GM19397 (cell line): Measurements from ENCODE around the gene OR2T3.
"Not testable (repeated sequence)": the region's sequence is repeated elsewhere in the genome, so short reads cannot be mapped to it uniquely, and the experiment has no call there.

Experiments used
- ATAC-seq: cut with Tn5 transposase; IDR thresholded peaks from one replicate; pipeline ENCODE4 v1.9.1; 2021; ENCODE audit warnings: mild to moderate bottlenecking, moderate library complexity; ENCODE audit not compliant: unreplicated experiment

The OR2T3 gene

DNA sequence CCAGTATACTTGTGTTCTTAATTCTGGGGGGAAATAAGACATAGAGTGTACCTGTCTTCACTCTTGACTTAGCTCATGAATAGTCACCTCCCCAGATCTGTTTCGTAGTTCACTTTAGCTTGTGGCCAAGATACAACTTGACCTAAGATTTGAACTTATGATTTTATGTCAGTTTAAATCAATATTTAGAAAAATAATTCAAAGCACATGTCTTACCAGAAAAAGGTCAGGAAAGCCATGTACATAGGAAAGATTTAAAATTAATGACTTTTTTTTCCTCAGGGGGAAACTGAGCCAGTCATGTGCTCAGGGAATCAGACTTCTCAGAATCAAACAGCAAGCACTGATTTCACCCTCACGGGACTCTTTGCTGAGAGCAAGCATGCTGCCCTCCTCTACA lies at the start of gene OR2T3:
OR2T3 (plus strand) TSS at position 301 of the 400 bp plus-strand sequence; CDS start at position 301, 0 bp downstream.
- ATAC-seq: not testable (repeated sequence)

DNA sequence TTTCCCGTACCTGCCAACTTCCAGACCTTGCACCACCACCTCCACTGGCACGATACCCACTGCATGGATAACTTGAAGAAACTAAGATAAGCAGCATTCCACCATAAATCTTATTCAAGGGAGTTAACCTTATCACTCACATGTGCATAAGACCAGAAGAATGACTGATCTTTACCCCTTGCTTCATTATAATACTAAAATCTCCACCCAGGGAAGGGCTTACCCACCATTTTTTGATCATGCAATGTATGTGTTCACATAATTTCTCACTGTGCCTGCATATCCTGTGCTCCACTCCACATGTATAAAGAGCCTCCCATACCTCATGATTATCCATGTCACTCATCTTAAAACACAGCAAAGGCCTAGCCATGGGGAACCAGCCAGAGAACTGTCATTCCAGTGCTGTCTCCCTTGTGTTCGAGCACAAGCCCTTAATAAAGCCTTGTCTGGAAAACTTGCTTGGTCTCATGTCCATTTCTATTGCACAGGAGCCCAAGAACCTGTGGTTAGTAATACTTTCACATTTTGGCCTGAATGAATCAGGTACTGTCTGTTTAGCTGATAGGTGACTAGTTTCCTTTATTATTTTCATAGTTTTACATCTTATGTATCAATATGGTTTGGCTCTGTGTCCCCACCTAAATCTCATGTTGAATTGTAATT lies 45.5 kb upstream of the OR2T3 start:
- peak; percentile 36 for ATAC-seq

DNA sequence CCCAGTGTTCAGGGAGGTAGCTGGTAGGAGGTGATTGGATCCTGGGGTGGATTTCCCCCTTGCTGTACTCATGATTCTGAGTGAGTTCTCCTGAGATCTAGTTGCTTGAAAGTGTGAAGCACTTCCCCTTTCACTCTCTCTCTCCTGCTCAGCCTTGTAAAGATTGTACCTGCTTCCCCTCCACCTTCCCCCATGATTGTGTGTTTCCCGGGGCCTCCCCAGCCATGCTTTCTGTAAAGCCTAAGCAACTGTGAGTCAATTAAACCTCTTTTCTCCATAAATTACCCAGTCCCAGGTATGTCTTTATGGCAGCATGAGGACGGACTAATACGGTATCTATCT lies 45.0 kb upstream of the OR2T3 start:
- ATAC-seq: peak; percentile 98

DNA sequence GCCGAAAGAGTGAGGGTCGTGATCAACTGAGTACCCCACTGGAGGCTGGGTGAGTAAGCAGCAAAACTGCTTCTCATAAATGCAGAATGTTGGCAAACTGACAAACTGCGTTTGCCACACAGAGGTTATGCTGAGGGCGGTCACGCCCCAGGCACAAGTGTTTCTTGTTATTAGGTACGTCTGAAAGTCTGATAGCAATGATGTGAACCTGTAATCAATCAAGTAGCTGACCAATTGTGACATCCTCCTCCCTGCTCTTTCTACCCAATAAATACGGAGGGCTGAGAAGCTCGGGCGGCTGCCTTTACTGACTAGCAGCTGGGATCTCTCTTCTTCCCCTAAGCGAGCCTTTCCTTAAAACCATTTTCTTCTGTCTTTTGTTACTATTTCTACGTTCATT lies 41.5 kb upstream of the OR2T3 start:
- not testable (repeated sequence) for ATAC-seq

DNA sequence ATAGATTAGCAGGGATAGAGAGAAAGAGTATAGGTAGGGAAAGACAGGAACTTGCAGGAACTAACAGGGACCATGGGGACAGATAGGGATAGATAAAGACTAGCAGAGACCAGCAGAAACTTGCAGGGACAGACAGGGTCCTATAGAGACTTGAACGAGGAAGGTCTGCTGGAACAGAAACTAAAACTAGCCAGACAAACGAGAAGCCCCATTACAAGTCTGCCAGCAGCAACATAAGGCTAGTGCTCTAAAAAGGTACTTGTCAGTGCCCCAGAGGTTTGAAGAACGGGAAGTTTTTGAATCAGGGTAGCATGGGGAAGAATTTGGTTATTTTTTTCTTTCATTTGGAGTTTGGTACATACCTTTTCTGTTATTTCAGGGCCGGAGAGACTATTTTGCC lies 41.0 kb upstream of the OR2T3 start:
- not testable (repeated sequence) for ATAC-seq

- not testable (repeated sequence) for ATAC-seq
Measured at GRCh38 chr1:248433811-248434415, 39.2 kb upstream of the OR2T3 start.

- ATAC-seq: not testable (repeated sequence)
Measured at GRCh38 chr1:248434913-248435312, 38.2 kb upstream of the OR2T3 start.

DNA sequence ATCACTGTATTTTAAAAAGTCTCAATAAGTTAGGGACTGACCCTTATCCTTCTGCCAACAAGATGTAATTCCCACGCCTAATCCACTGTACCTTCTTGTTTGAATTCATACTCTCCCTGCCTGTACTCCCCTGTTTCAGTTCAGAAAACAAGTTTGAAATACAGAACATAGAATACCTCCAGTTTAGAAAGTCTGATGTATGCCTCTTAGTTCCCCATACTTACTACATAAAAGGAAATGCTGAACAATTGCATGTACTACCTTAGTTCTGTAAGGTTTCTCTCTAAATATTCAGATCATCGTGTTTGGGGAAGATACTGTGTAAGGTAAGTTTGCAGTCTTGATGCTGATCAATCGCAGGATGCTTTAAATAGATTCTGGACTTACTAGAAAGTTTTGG lies 36.8 kb upstream of the OR2T3 start:
- not testable (repeated sequence) for ATAC-seq

DNA sequence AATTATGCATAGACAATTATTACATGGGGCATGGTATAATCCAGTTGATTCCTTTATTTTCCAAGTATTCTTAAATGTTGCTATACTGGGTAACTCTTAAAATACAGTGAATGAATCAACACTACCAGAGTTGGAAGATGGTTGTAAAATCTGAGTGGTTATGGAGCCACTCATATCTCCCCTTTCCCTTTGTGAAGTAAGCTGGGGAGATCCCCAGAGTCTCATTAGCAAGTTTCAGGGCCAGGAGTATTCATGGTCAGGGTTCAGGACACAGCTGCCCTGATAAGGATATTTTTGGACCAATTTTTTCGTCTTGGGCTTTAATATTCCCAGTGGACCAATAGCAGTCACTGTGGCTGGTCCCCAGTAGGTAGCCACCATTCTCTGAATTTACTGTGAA lies 34.5 kb upstream of the OR2T3 start:
- not testable (repeated sequence) for ATAC-seq

- not testable (repeated sequence) for ATAC-seq
Measured at GRCh38 chr1:248439283-248439682, 33.9 kb upstream of the OR2T3 start.

DNA sequence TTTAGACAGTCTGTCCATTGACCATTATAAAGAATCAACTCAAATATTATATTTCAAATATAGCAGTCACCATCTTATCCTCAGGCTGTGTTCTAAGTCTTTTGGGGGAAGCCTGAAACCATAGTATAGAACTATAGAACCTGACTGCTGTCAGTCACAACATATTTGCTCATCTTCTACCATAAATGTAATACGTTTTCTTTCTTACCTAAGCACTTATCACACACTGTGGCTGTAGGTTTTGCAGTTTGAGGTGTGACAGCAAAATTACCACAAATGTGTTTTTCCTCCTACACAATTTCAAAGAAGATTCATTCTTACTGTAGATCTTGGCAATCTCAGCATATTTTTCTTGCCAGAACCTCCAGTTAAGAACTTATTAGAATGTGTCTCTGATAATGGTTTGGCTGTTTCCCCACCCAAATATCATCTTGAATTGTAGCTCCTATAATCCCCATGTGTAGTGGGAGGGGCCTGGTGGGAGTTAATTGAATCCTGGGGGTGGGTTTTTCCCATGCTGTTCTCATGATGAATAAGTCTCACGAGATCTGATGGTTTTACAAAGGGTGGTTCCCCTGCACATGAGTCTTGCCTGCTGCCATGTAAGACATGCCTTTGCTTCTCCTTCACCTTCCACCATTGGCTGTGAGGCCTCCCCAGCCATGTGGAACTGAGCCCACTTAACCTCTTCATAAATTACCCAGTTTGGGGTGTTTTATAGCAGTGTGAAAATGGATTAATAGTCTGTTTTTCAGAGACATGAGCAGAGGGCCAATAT lies 30.5 kb upstream of the OR2T3 start:
- ATAC-seq: not testable (repeated sequence)

- not testable (repeated sequence) for ATAC-seq
Measured at GRCh38 chr1:248444603-248445002, 28.5 kb upstream of the OR2T3 start.

DNA sequence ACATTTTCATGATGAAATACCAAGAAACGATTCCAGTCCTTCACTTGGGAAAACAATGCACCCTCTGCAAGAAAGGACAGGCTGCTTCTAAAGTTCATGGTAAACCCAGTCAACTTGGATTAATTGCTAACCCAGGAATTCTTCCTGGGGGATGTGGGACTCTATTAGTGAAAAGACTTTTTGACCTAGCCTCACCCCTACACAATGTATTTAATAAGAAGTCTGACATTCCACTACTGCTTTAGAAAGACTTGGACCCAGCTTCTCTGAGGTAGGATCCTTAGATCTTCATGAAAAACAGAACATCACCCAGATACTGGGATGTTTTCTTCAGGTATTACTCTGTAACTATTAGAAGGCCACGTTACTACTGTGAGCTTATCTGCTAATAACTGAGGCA lies 27.8 kb upstream of the OR2T3 start, which contains the start of gene OR2T2:
OR2T2 (plus strand) TSS at position 239 of the 400 bp plus-strand sequence. CDS start 7,161 bp downstream, outside the sequence.
- not testable (repeated sequence) for ATAC-seq

- ATAC-seq: peak; percentile 56
Measured at GRCh38 chr1:248448409-248449074, 24.6 kb upstream of the OR2T3 start.

DNA sequence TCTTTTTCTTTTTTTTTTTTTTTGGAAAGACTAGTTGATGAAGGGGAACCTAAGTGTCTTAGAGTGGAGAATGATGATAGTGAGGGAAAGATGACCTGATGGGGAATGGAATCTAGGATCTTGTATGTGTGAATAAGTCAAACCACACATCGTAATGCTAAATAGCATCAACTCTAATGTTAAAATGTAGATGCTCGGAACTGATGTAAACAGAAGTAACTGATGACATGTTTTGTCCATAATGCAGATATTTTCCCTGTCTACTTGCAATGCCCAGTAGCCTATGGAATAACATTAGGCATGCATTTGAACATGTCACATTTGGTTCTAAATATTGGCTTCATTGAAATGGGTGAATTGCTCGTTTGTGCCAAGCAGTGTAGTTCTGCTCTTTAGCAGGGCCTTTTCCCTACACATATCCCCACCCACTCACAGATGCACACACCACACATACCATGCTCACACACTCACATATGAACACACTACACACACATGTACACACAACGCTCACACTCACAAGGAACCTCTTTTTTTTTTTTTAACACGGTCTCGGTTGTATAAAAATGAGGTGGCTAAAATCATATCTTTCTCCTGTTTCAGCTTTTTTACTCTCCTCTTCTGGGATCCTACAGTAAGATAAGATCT lies 23.2 kb upstream of the OR2T3 start:
- ATAC-seq: peak; percentile 4

GRCh38 chr1:248450466-248451145 lies 22.5 kb upstream of the OR2T3 start:
- ATAC-seq: peak; percentile 44

DNA sequence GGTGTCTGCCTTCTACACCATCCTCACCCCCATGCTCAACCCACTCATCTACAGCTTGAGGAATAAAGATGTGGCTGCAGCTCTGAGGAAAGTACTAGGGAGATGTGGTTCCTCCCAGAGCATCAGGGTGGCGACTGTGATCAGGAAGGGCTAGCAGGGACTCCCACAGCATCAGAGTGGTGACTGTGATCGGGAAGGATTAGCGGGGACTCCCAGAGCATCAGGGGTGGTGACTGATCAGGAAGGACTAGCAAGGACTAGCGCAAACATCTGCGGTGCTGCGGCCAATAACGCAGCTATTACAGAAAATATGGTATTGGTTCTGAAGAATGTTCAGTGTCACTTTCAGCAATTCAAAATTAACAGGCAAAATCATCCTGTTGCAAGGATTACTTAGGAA lies 19.5 kb upstream of the OR2T3 start:
- ATAC-seq: not testable (repeated sequence)

- not testable (repeated sequence) for ATAC-seq
Measured at GRCh38 chr1:248455045-248455444, 18.1 kb upstream of the OR2T3 start.

- ATAC-seq: not testable (repeated sequence)
Measured at GRCh38 chr1:248456635-248457034, 16.5 kb upstream of the OR2T3 start.

DNA sequence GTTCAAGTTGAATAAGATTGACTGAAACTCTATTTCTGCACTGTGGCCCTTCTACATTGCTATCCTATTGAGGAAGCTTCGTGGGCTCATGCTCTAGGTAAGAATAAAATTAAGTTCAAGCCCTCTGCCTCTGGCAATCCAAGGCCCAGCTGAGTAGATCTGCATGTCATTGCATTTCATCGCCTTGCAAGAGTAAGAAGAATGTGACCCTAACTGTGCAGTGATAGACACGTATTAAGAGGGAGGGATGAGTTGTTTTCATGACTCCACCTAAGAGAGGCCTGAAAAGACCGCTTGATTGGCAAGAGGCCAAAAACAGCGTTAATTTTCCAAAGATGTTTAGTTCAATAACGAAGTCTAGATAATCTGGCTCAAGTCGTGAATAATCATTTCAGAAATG lies 14.0 kb upstream of the OR2T3 start:
- not testable (repeated sequence) for ATAC-seq
